ENCODE data around the gene ARHGAP29. TPM values are rescaled to one million over a fixed set of nuclear protein-coding genes. Genes with fewer than 3 reads are reported as not detected.

Gene ARHGAP29
- total and polyA plus RNA-seq, 10 of the 15 experiments (the other 5 are each of a cell fraction or from before 2014, with no cell fraction given): under 0.01 to 0.43 (median 0.10) TPM; not detected in 4

- TF ChIP-seq, protein P1, sequence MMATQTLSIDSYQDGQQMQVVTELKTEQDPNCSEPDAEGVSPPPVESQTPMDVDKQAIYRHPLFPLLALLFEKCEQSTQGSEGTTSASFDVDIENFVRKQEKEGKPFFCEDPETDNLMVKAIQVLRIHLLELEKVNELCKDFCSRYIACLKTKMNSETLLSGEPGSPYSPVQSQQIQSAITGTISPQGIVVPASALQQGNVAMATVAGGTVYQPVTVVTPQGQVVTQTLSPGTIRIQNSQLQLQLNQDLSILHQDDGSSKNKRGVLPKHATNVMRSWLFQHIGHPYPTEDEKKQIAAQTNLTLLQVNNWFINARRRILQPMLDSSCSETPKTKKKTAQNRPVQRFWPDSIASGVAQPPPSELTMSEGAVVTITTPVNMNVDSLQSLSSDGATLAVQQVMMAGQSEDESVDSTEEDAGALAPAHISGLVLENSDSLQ (IDR thresholded peaks at IDR 0.05): no peak
- TF ChIP-seq, protein P2, sequence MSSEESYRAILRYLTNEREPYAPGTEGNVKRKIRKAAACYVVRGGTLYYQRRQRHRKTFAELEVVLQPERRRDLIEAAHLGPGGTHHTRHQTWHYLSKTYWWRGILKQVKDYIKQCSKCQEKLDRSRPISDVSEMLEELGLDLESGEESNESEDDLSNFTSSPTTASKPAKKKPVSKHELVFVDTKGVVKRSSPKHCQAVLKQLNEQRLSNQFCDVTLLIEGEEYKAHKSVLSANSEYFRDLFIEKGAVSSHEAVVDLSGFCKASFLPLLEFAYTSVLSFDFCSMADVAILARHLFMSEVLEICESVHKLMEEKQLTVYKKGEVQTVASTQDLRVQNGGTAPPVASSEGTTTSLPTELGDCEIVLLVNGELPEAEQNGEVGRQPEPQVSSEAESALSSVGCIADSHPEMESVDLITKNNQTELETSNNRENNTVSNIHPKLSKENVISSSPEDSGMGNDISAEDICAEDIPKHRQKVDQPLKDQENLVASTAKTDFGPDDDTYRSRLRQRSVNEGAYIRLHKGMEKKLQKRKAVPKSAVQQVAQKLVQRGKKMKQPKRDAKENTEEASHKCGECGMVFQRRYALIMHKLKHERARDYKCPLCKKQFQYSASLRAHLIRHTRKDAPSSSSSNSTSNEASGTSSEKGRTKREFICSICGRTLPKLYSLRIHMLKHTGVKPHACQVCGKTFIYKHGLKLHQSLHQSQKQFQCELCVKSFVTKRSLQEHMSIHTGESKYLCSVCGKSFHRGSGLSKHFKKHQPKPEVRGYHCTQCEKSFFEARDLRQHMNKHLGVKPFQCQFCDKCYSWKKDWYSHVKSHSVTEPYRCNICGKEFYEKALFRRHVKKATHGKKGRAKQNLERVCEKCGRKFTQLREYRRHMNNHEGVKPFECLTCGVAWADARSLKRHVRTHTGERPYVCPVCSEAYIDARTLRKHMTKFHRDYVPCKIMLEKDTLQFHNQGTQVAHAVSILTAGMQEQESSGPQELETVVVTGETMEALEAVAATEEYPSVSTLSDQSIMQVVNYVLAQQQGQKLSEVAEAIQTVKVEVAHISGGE (CRISPR knock-in tag; IDR thresholded peaks at IDR 0.05): no peak
Observed at GRCh38 chr1:94218332-94218731, 19.1 kb downstream of the ARHGAP29 start (continued).

- POLR2A ChIA-PET: no interaction called here
- H4K20me1 ChIP-seq (ENCODE audit: control insufficient read depth, insufficient read depth): no peaks in the 10 kb centered on the region
- no peak overlapping the region for H3K4me3 ChIP-seq
- no peaks in the 10 kb centered on the region for H3K9me3 ChIP-seq (replicated peaks; ENCODE audit: control insufficient read depth, insufficient read depth, low read length)
- no peak overlapping the region for H3K4me2 ChIP-seq (ENCODE audit: control insufficient read depth, insufficient read depth)
- no peak for ATAC-seq
- no peaks in the 10 kb centered on the region; a peak in 1 of 4 replicates for H3K27me3 ChIP-seq (replicated peaks in 1 of 2; ENCODE audit: control insufficient read depth in 2 of 2, insufficient read depth in 2 of 2, low read length in 1 of 2)
- no peak for TF ChIP-seq PAX8 (IDR thresholded peaks at IDR 0.05)
- TF ChIP-seq BCL11A (IDR thresholded peaks at IDR 0.05; ENCODE audit: low read depth, low read length): no peak
- no peak for TF ChIP-seq ZNF687 (IDR thresholded peaks at IDR 0.05)
- no peak for TF ChIP-seq POLR2AphosphoS2 (IDR thresholded peaks at IDR 0.05; ENCODE audit: low read depth, low read length)
- TF ChIP-seq BRCA1 (IDR thresholded peaks at IDR 0.05; ENCODE audit: low read depth, low read length): no peak
- H3K79me2 ChIP-seq (ENCODE audit: control insufficient read depth, insufficient read depth, low read length): no peaks in the 10 kb centered on the region
- H2AFZ ChIP-seq (ENCODE audit: control insufficient read depth, low read depth, low read length): no peak overlapping the region
- SMC1A ChIA-PET (ENCODE audit: uncharacterized antibody, unreplicated experiment): no interaction called here
- DNase-seq (ENCODE audit: low read depth, low spot score): no peak
- no TSS peak for BruUV-seq (replicated peaks)
- no peak for FAIRE-seq
- intact Hi-C loops (cut with micrococcal nuclease; ENCODE audit: unreplicated experiment): no loop called here
- no peak overlapping the region for H3K9ac ChIP-seq (ENCODE audit: control insufficient read depth, insufficient read depth, low read length)
- H3K4me1 ChIP-seq (ENCODE audit: control insufficient read depth, insufficient read depth, low read length): no peaks in the 10 kb centered on the region
- in situ Hi-C loops (cut with MboI): no loop called here
- H3K36me3 ChIP-seq (ENCODE audit: control insufficient read depth in 2 of 2, insufficient read depth in 2 of 2, low read length in 1 of 2): no peaks in the 10 kb centered on the region
- CTCF ChIA-PET: no interaction called here
- RAD21 ChIA-PET (ENCODE audit: unreplicated experiment): no interaction called here
- H3K27ac ChIP-seq (ENCODE audit: control insufficient read depth, insufficient read depth): no peak overlapping the region
Observed at GRCh38 chr1:94215955-94216354, 21.4 kb downstream of the ARHGAP29 start.

Data from GM12878 (cell line).